HG03039 (cell line): ENCODE results near the gene HCLS1.
"Not testable (repeated sequence)": the region's sequence is repeated elsewhere in the genome, so short reads cannot be mapped to it uniquely, and the experiment has no call there.

Experiments used
- ATAC-seq: cut with Tn5 transposase; IDR thresholded peaks from one replicate; pipeline ENCODE4 v1.9.1; 2021; ENCODE audit warnings: mild to moderate bottlenecking, moderate library complexity; ENCODE audit not compliant: unreplicated experiment

Gene HCLS1

GRCh38 chr3:121599900-121600299 is 60.8 kb downstream of the HCLS1 start:
- not testable (repeated sequence) for ATAC-seq

DNA sequence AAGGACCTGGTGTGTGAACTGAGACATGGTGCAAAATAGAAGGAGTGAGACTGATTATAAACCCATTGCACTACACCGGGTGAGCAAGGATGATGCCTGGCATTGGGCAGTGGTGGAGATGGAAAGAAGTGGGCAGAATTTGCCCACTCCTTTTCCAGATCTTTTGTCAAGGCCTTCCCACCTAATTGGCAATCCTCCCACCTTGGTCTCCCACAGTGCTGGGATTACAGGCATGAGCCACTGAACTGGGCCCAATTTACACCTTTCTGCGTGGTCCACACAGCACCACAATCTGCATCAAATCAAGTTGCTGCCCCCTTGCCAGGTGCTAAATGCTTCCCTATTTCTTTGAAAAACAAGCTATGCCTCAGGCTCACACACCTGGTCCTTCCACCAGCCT is 62.1 kb downstream of the HCLS1 start:
- no peak for ATAC-seq

GRCh38 chr3:121595765-121596406 is 64.8 kb downstream of the HCLS1 start:
- ATAC-seq = no peak

DNA sequence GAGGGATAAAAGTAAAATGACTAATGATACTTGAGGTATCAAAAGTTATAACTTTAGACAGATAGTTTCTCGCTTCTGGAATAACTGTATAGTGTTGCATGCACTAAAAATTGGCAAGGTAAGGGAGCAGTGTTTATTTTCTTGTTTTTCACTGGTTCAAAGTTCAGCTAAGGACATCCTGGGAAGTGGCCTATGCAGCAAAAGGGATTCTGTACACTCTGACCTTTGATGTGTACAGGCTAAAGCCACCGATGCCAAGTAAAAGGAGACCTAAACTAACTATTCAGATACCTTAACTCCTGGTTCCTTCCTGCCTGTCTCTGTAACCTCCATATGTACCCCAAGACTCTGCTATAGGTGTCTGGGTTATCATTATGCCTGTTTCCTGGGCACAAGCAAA is 65.9 kb downstream of the HCLS1 start:
- no peak for ATAC-seq

DNA sequence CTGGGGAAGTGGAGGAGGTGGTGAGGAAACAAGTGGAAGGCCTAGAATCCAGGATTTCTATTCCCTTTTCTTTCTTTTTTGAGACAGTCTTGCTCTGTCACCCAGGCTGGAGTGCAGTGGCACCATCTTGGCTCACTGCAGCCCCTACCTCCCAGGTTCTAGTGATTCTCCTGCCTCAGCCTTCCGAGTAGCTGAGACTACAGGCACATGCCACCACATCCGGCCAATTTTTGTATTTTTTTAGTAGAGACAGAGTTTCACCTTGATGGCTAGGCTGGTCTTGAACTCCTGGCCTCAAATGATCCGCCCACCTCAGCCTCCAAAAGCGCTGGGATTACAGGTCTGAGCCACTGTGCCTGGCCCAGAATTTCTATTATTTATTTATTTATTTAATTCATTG is 66.9 kb downstream of the HCLS1 start:
- not testable (repeated sequence) for ATAC-seq

- ATAC-seq = no peak
Measured at GRCh38 chr3:121592856-121593702, 67.6 kb downstream of the HCLS1 start, which contains the start of gene FBXO40. TSS of gene FBXO40 (plus strand) at chr3:121593379. CDS start at chr3:121620576, 27,197 bp downstream.

- ATAC-seq = no peak
Measured at GRCh38 chr3:121584418-121584817, 76.3 kb downstream of the HCLS1 start.

- no peak for ATAC-seq
Measured at GRCh38 chr3:121581691-121582090, 79.0 kb downstream of the HCLS1 start.
